ENCODE data around the gene APP.

DNA sequence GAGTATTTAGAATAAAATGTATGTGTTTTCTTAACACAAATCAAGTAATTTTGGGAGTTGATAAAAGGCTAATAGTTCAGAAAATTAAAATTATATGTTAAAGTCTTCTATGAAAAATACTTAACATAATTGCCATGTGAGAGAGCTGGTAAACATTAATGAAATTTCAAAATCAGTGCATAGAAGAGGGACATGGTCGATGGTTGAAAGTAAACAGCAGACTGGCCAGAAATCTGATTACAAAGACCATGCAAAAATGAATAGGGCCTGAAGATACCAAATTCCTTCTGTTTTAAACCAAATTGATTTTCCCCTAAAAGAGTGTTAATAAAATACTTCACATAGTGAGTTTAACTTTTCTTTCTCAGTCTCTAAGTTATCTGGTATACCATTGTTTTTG lies 307.5 kb downstream of the APP start:
- TF ChIP-seq, protein P1, sequence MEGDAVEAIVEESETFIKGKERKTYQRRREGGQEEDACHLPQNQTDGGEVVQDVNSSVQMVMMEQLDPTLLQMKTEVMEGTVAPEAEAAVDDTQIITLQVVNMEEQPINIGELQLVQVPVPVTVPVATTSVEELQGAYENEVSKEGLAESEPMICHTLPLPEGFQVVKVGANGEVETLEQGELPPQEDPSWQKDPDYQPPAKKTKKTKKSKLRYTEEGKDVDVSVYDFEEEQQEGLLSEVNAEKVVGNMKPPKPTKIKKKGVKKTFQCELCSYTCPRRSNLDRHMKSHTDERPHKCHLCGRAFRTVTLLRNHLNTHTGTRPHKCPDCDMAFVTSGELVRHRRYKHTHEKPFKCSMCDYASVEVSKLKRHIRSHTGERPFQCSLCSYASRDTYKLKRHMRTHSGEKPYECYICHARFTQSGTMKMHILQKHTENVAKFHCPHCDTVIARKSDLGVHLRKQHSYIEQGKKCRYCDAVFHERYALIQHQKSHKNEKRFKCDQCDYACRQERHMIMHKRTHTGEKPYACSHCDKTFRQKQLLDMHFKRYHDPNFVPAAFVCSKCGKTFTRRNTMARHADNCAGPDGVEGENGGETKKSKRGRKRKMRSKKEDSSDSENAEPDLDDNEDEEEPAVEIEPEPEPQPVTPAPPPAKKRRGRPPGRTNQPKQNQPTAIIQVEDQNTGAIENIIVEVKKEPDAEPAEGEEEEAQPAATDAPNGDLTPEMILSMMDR (conservative IDR thresholded peaks at IDR 0.05; ENCODE audit: low read length): no peak
- no peak for TF ChIP-seq EZH2phosphoT487 (IDR thresholded peaks at IDR 0.05; ENCODE audit: borderline replicate concordance)

All from Loucy (cell line).